SKM-1 treated with dmso at 0.1 percent for 144 hours (cell line): Measurements from ENCODE around the gene OR1G1.
"Not testable (repeated sequence)": the region's sequence is repeated elsewhere in the genome, so short reads cannot be mapped to it uniquely, and the experiment has no call there.

Experiments used
- DNase-seq: peaks from one replicate; lab custom pipeline; 2025; ENCODE audit not compliant: unreplicated experiment; lab: John Stamatoyannopoulos, UW

Gene OR1G1

DNA sequence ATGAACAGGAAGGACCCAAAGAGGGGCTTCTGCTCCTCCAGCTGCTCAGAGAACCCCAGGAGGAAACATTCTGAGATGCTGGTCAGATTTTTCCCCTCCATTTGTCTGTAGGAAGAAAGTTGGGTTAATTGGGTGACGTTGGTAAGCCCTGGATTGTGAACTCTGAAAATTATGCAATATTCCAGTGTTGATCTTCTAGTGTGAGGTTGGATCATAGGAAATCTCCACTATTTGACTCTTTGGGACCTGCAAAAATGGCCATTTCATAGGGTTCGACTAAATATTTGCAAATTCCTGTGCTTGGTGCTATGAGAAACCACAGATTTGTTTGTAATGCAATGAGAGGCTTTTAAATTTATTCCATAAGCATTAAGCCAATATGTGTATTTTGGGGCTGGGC, at the start of gene OR1G1:
OR1G1 (minus strand) TSS at position 101 of the 400 bp plus-strand sequence; CDS start at position 101, 0 bp downstream.
- DNase-seq = no peak

DNA sequence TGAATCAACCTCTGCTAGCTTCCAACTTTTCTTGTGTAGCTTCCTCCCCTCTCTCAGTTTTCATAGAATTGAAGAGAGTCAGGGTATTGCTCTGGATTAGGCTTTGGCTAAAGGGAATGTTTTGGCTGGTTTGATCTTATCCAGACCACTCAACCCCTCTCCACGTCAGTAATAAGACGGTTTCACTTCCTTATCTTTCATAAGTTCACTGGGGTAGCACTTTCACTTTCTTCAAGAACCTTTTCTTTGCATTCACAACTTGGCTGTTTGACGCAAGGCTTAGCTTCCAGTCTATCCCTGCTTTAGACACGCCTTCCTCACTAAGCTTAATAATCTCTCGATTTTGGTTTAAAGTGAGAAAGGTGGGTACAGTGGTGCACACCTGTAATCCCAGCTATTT, 40.2 kb upstream of the OR1G1 start:
- no peak for DNase-seq

GRCh38 chr17:3157218-3157617, 29.9 kb upstream of the OR1G1 start:
- DNase-seq = peak; percentile 3

DNA sequence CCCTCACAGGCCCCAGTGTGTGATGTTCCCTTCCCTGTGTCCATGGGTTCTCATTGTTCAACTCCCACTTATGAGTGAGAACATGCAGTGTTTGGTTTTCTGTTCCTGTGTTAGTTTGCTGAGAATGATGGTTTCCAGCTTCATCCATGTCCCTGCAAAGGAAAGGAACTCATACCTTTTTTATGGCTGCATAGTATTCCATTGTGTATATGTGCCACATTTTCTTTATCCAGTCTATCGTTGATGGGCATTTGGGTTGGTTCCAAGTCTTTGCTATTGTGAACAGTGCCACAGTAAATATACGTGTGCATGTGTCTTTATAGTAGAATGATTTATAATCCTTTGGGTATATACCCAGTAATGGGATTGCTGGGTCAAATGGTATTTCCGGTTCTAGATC, 10.1 kb upstream of the OR1G1 start:
- DNase-seq = not testable (repeated sequence)

DNA sequence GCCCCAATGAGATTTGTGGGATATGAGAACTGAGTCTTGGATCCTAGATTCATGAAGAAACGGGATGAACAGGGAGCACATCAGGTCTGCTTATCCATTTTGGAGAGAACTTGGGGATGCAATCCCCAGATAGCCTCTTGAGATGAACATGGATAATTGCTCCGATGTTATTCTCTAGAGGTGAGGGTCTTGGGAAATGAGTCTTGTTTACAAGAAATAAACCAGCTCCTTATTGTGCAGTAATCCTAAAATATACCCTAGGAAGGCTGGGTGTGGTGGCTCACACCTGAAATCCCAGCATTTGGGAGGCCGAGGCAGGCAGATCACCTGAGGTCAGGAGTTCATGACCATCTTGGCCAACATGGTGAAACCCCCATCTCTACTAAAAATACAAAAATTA, 23.0 kb downstream of the OR1G1 start, which contains the start of gene OR1D2:
OR1D2 (minus strand) TSS at position 101 of the 400 bp plus-strand sequence. CDS start 11,426 bp downstream, outside the sequence.
- no peak for DNase-seq
